Ovary (tissue), 3 donors: ENCODE data around the gene PAFAH2.

ENCODE experiments used
- POLR2A ChIP-seq: fragments of 450-650 bp; IDR thresholded peaks from one replicate; pipeline ENCODE4 v1.6.1; 2017; ENCODE audit warnings: antibody characterized with exemption, mild to moderate bottlenecking, moderate library complexity
- TF ChIP-seq, protein P1 (sequence below), 3 donors: fragments of 450-650 bp in 2 of 3; fragments of 200-600 bp in 1 of 3; IDR thresholded peaks; one replicate each; pipeline versions ENCODE4 v1.5.1 to v1.8.0; 2016 to 2022; ENCODE audit warnings: antibody characterized with exemption in 3 of 3, mild to moderate bottlenecking in 1 of 3
- donor health status: DM: no; HTN: no; CAD: no.

GRCh38 chr1:26028490-26028980 is 30.7 kb upstream of the PAFAH2 start:
- TF ChIP-seq, protein P1, sequence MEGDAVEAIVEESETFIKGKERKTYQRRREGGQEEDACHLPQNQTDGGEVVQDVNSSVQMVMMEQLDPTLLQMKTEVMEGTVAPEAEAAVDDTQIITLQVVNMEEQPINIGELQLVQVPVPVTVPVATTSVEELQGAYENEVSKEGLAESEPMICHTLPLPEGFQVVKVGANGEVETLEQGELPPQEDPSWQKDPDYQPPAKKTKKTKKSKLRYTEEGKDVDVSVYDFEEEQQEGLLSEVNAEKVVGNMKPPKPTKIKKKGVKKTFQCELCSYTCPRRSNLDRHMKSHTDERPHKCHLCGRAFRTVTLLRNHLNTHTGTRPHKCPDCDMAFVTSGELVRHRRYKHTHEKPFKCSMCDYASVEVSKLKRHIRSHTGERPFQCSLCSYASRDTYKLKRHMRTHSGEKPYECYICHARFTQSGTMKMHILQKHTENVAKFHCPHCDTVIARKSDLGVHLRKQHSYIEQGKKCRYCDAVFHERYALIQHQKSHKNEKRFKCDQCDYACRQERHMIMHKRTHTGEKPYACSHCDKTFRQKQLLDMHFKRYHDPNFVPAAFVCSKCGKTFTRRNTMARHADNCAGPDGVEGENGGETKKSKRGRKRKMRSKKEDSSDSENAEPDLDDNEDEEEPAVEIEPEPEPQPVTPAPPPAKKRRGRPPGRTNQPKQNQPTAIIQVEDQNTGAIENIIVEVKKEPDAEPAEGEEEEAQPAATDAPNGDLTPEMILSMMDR (IDR thresholded peaks at IDR 0.05) = no peak
- no peak for TF ChIP-seq POLR2A
